ENCODE data around the gene TBC1D5.

DNA sequence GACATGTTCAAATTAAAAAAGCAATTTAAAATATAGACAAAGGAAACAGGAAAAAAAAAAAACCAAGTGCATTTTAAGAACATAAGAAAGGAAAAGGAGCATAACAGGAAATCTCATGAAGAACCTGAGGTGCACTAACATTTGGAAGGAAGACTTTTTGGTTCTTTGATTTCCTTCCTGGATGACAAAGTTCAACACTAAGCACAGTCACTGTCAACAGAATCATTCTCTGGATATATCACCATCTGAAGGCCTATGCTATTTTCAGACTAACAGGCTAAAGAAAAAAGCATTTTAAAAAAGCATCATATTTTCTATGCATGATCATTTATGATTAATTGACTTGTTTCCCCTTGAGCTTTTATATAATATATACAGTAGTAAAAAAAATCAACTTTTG lies 508.0 kb downstream of the TBC1D5 start:
- TF ChIP-seq POLR2A (IDR thresholded peaks at IDR 0.05; ENCODE audit: low read length) (no peak), GATA1 (IDR thresholded peaks at IDR 0.05; ENCODE audit: low read depth, low read length) (no peak)
